ENCODE data around the gene CRISPLD2. TPM values are rescaled to one million over a fixed set of nuclear protein-coding genes. Genes with fewer than 3 reads are reported as not detected.

CRISPLD2 gene
- total and polyA plus RNA-seq, 2 donors (not counting 1 experiment from before 2014, with no cell fraction given), result 37.0 to 96.2 TPM

- Histone ChIP-seq H2AFZ (ENCODE audit: low read length) (no peak overlapping the region), H3K4me1 (ENCODE audit: control insufficient read depth, extremely low read depth, insufficient read depth, low read length) (peaks cover 41% of the 10 kb centered on the region), H3K36me3 (ENCODE audit: control insufficient read depth, insufficient read depth, low read length) (no peaks in the 10 kb centered on the region), H3K27ac (ENCODE audit: insufficient read depth, low read length) (peak overlapping the region; percentile 98), H3K9me3 (ENCODE audit: control insufficient read depth, insufficient read depth, low read depth, low read length) (no peaks in the 10 kb centered on the region), H4K20me1 (ENCODE audit: control insufficient read depth, extremely low read depth, insufficient read depth, low read length) (no peaks in the 10 kb centered on the region), H3K4me3 (replicated peaks in 1 of 4; ENCODE audit: control extremely low read depth in 1 of 4, insufficient read depth in 1 of 4, low read depth in 3 of 4, low read length in 4 of 4) (peak overlapping the region; percentile 32 to 55 (median 38)), H3K4me2 (ENCODE audit: extremely low read depth, insufficient read depth, low read length) (peak overlapping the region; percentile 87), H3K9ac (ENCODE audit: insufficient read depth, low read length) (peak overlapping the region; percentile 77), H3K79me2 (ENCODE audit: control insufficient read depth, insufficient read depth, low read length) (peaks cover 1% of the 10 kb centered on the region), H3K27me3 (ENCODE audit: control insufficient read depth, insufficient read depth, low read length) (no peaks in the 10 kb centered on the region)
- no peak for TF ChIP-seq CTCF (conservative IDR thresholded peaks at IDR 0.05 in 1 of 2, IDR thresholded peaks at IDR 0.05 in 1 of 2; ENCODE audit: low read depth in 1 of 2, low read length in 2 of 2)
- no peak for TF ChIP-seq EZH2 (IDR thresholded peaks at IDR 0.05; ENCODE audit: low read length, missing control alignments)
- peak; percentile 94 to 100 for DNase-seq (ENCODE audit: low read depth in 2 of 2)
These were observed 12.8 kb downstream of the CRISPLD2 start for GRCh38 chr16:84832488-84833143.

- Histone ChIP-seq H3K27me3 (ENCODE audit: control insufficient read depth, insufficient read depth, low read length) (no peaks in the 10 kb centered on the region), H4K20me1 (ENCODE audit: control insufficient read depth, extremely low read depth, insufficient read depth, low read length) (no peaks in the 10 kb centered on the region), H3K27ac (ENCODE audit: insufficient read depth, low read length) (peak overlapping the region; percentile 98), H3K4me1 (ENCODE audit: control insufficient read depth, extremely low read depth, insufficient read depth, low read length) (peaks cover 40% of the 10 kb centered on the region), H3K9ac (ENCODE audit: insufficient read depth, low read length) (peak overlapping the region; percentile 77), H3K9me3 (ENCODE audit: control insufficient read depth, insufficient read depth, low read depth, low read length) (no peaks in the 10 kb centered on the region), H3K4me3 (replicated peaks in 1 of 4; ENCODE audit: control extremely low read depth in 1 of 4, insufficient read depth in 1 of 4, low read depth in 3 of 4, low read length in 4 of 4) (peak overlapping the region; percentile 32 to 55 (median 38)), H3K79me2 (ENCODE audit: control insufficient read depth, insufficient read depth, low read length) (no peaks in the 10 kb centered on the region), H3K4me2 (ENCODE audit: extremely low read depth, insufficient read depth, low read length) (peak overlapping the region; percentile 87), H3K36me3 (ENCODE audit: control insufficient read depth, insufficient read depth, low read length) (no peaks in the 10 kb centered on the region), H2AFZ (ENCODE audit: low read length) (no peak overlapping the region)
- DNase-seq (ENCODE audit: low read depth in 2 of 2), result peak in 1 of 2 donors; percentile 85
- TF ChIP-seq EZH2 (IDR thresholded peaks at IDR 0.05; ENCODE audit: low read length, missing control alignments) (no peak), CTCF (conservative IDR thresholded peaks at IDR 0.05 in 1 of 2, IDR thresholded peaks at IDR 0.05 in 1 of 2; ENCODE audit: low read depth in 1 of 2, low read length in 2 of 2) (no peak)
These were observed 13.3 kb downstream of the CRISPLD2 start for GRCh38 chr16:84833144-84833500.

GRCh38 chr16:84833542-84834402 is 14.0 kb downstream of the CRISPLD2 start:
- no peaks in the 10 kb centered on the region for H4K20me1 ChIP-seq (ENCODE audit: control insufficient read depth, extremely low read depth, insufficient read depth, low read length)
- peaks cover 40% of the 10 kb centered on the region for H3K4me1 ChIP-seq (ENCODE audit: control insufficient read depth, extremely low read depth, insufficient read depth, low read length)
- H3K4me2 ChIP-seq (ENCODE audit: extremely low read depth, insufficient read depth, low read length), result peak overlapping the region; percentile 87

More at GRCh38 chr16:84833542-84834402, 14.0 kb downstream of the CRISPLD2 start:
- H3K27me3 ChIP-seq (ENCODE audit: control insufficient read depth, insufficient read depth, low read length), result no peaks in the 10 kb centered on the region
- peak overlapping the region; percentile 98 for H3K27ac ChIP-seq (ENCODE audit: insufficient read depth, low read length)
- H3K9me3 ChIP-seq (ENCODE audit: control insufficient read depth, insufficient read depth, low read depth, low read length), result no peaks in the 10 kb centered on the region
- H3K9ac ChIP-seq (ENCODE audit: insufficient read depth, low read length), result peak overlapping the region; percentile 77
- peaks cover 4% of the 10 kb centered on the region for H3K36me3 ChIP-seq (ENCODE audit: control insufficient read depth, insufficient read depth, low read length)
- no peak for TF ChIP-seq CTCF (conservative IDR thresholded peaks at IDR 0.05 in 1 of 2, IDR thresholded peaks at IDR 0.05 in 1 of 2; ENCODE audit: low read depth in 1 of 2, low read length in 2 of 2)
- no peak overlapping the region for H2AFZ ChIP-seq (ENCODE audit: low read length)
- no peak overlapping the region for H3K4me3 ChIP-seq (replicated peaks in 1 of 4; ENCODE audit: control extremely low read depth in 1 of 4, insufficient read depth in 1 of 4, low read depth in 3 of 4, low read length in 4 of 4)
- no peaks in the 10 kb centered on the region for H3K79me2 ChIP-seq (ENCODE audit: control insufficient read depth, insufficient read depth, low read length)
- DNase-seq (ENCODE audit: low read depth in 2 of 2), result peak in 1 of 2 donors; percentile 22
